Measurements from ENCODE around the gene RARG. TPM values are rescaled to one million over a fixed set of nuclear protein-coding genes. Genes with fewer than 3 reads are reported as not detected.
A peak's percentile ranks its signal among the peaks of the same experiment; 100 is the strongest.

The RARG gene
- total RNA-seq, 1 donor from 2014 or later, result 21.7 TPM

DNA sequence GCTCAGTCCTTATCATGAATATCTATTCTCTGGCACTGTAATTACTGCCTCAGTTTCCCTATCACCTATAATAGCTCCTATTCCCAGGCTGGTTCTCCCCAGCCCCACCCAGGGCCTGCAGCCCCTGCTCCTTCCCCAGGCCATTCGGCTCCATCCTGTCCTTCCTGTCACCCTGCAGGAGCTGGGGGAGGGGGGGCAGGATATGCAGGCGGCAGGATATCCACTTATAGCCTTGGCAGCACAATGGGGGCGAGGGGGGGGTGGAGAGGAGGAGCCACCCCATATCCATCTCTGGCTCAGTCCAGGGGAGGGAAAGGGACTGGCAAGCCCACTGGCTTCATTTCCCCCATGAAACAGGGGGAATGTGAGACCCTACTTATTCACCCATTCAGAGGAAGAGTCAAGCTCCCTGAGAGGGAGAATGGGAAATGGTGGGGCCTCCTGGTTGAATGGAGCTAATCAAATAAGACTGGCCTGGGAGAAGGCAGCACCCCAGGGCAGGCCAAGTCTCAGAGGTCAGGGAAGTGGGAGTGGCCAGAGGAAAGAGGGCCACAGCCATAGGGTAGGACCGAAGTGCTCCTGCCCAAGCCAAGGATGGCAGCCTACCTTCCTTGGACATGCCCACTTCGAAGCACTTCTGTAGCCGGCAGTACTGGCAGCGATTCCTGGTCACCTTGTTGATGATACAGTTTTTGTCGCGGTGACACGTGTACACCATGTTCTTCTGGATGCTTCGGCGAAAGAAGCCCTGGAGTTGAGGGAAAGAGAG lies 17.1 kb downstream of the RARG start:
- no peak for DNase-seq (ENCODE audit: low spot score)
- no peak for TF ChIP-seq CTCF (IDR thresholded peaks at IDR 0.05)
- Mint-ChIP-seq H3K27ac (ENCODE audit: unreplicated experiment) (no peak overlapping the region), H3K4me1 (ENCODE audit: low read depth) (peaks cover 29% of the 10 kb centered on the region), H3K27me3 (ENCODE audit: low read depth) (no peaks in the 10 kb centered on the region), H3K9me3 (ENCODE audit: low read depth) (no peaks in the 10 kb centered on the region), H3K4me3 (ENCODE audit: unreplicated experiment) (no peak overlapping the region), H3K36me3 (ENCODE audit: low read depth) (peaks cover 14% of the 10 kb centered on the region)

DNA sequence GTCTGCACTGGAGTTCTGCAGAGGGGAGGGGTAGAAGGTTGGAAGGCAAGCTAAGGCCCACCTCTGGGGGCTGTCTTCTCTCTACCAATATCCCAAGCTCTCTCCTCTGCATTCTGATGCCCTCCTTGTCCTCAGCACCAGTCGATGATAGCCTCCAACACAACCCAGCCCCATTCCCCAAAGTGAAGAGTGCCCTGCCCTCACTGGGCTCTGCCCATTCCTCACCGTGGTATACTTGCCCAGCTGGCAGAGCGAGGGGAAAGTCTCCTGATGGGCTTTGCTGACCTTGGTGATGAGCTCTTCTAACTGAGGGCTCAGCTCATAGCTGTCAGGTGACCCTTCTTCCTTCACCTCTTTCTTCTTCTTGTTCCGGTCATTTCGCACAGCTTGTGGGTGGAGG lies 17.8 kb downstream of the RARG start:
- H3K27me3 Mint-ChIP-seq (ENCODE audit: low read depth), result no peaks in the 10 kb centered on the region
- H3K4me1 Mint-ChIP-seq (ENCODE audit: low read depth), result peaks cover 23% of the 10 kb centered on the region
- no peaks in the 10 kb centered on the region for H3K9me3 Mint-ChIP-seq (ENCODE audit: low read depth)
- H3K27ac Mint-ChIP-seq (ENCODE audit: unreplicated experiment), result no peak overlapping the region
- no peak for TF ChIP-seq CTCF (IDR thresholded peaks at IDR 0.05)
- no peak for DNase-seq (ENCODE audit: low spot score)
- peaks cover 14% of the 10 kb centered on the region for H3K36me3 Mint-ChIP-seq (ENCODE audit: low read depth)
- H3K4me3 Mint-ChIP-seq (ENCODE audit: unreplicated experiment), result no peak overlapping the region

GRCh38 chr12:53213348-53213747 lies 18.7 kb downstream of the RARG start:
- Mint-ChIP-seq H3K4me3 (ENCODE audit: unreplicated experiment) (no peak overlapping the region), H3K9me3 (ENCODE audit: low read depth) (no peaks in the 10 kb centered on the region), H3K27me3 (ENCODE audit: low read depth) (no peaks in the 10 kb centered on the region), H3K4me1 (ENCODE audit: low read depth) (peaks cover 18% of the 10 kb centered on the region), H3K36me3 (ENCODE audit: low read depth) (peaks cover 14% of the 10 kb centered on the region), H3K27ac (ENCODE audit: unreplicated experiment) (no peak overlapping the region)
- peak; percentile 94 for TF ChIP-seq CTCF (IDR thresholded peaks at IDR 0.05)
- DNase-seq (ENCODE audit: low spot score), result no peak

DNA sequence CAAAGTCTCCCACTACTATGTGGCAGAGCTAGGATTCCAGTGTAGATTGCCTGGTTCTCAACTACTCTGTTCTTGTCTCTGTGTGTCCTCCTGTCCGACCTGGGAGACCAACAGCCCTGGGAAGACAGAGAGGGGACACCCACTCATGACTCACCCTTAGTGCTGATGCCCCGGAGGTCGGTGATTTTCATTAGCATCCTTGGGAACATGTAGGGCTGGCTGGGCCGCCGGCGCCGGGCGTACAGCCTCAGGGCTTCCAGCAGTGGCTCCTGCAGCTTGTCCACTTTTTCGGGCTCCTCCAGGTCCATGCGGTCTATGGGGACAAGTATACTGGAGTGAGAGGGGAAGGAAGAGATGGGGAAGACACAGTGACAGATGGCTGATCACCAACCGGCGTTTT lies 19.1 kb downstream of the RARG start:
- peaks cover 15% of the 10 kb centered on the region for H3K4me1 Mint-ChIP-seq (ENCODE audit: low read depth)
- H3K27me3 Mint-ChIP-seq (ENCODE audit: low read depth), result no peaks in the 10 kb centered on the region
- no peak overlapping the region for H3K27ac Mint-ChIP-seq (ENCODE audit: unreplicated experiment)
- H3K36me3 Mint-ChIP-seq (ENCODE audit: low read depth), result peaks cover 14% of the 10 kb centered on the region
- no peaks in the 10 kb centered on the region for H3K9me3 Mint-ChIP-seq (ENCODE audit: low read depth)
- no peak for TF ChIP-seq CTCF (IDR thresholded peaks at IDR 0.05)
- no peak overlapping the region for H3K4me3 Mint-ChIP-seq (ENCODE audit: unreplicated experiment)
- DNase-seq (ENCODE audit: low spot score), result no peak

DNA sequence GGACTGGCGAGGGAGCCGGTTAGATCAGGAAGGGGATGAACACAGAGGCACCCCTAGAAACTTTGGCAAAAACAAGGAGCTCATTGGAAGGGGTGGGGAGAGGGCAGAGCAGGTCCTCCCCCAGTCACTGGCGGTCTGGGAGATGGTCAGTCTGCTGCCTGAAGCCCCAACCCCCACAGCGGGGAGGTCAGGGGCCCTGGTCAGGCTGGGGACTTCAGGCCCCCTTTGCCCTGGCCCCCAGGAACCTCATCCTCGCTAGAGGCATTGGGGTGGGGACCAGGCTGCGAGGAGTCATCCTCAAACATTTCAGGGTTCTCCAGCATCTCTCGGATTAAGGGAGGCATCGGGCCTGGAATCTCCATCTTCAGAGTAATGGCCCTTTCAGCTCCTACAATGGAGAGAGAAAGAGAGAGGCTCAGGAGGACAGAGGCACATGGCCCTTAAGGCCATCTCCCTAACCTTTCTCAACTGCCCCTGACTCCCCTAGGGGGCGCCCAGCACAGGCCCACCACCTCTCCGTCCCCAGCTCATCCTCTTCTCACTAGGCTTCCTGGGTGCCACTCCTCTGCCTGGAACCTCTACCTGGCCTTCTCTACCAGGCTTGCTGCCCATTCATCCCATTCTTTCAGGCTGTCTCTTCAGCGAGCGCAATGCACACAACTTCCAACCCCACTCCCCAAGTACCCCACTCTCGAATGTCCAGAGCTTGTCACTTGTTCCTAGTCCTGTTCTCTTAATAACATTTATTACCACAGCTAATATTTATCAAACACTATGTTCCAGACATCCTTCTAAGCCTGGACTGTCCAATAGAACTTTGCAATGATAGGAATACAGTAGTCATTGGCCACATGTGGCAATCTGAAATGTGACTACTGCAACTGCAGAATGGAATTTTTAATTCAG lies 20.3 kb downstream of the RARG start:
- no peak for DNase-seq (ENCODE audit: low spot score)
- Mint-ChIP-seq H3K4me1 (ENCODE audit: low read depth) (peaks cover 11% of the 10 kb centered on the region), H3K36me3 (ENCODE audit: low read depth) (peaks cover 14% of the 10 kb centered on the region), H3K27me3 (ENCODE audit: low read depth) (no peaks in the 10 kb centered on the region), H3K9me3 (ENCODE audit: low read depth) (no peaks in the 10 kb centered on the region), H3K4me3 (ENCODE audit: unreplicated experiment) (no peak overlapping the region), H3K27ac (ENCODE audit: unreplicated experiment) (no peak overlapping the region)
- peak; percentile 55 for TF ChIP-seq CTCF (IDR thresholded peaks at IDR 0.05)

Measured in chondrocyte (in vitro differentiated cells).